Measurements from ENCODE around the gene NFYA. TPM values are rescaled to one million over a fixed set of nuclear protein-coding genes. Genes with fewer than 3 reads are reported as not detected.

NFYA gene
- total RNA-seq, 1 donor from 2014 or later = 27.8 TPM

GRCh38 chr6:41042226-41043055, 30.3 kb upstream of the NFYA start, which contains the start of gene TSPO2:
TSPO2 (plus strand) TSS chr6:41042467; CDS start chr6:41042986, 519 bp downstream.
- H3K79me2 ChIP-seq (ENCODE audit: insufficient read depth, low read length) = no peaks in the 10 kb centered on the region
- DNase-seq (ENCODE audit: low read depth) (no peak), FAIRE-seq (no peak)
- H3K27me3 ChIP-seq (ENCODE audit: insufficient read depth, low read length) = peaks cover 3% of the 10 kb centered on the region
- no peaks in the 10 kb centered on the region for H3K36me3 ChIP-seq (ENCODE audit: insufficient read depth, low read length)
- no peaks in the 10 kb centered on the region for H3K36me3 Mint-ChIP-seq (ENCODE audit: low read depth, unreplicated experiment)
- H3K4me2 ChIP-seq (ENCODE audit: low read length) = no peak within 1 kb of the TSS
- no peak within 1 kb of the TSS for H3K27ac ChIP-seq (ENCODE audit: low read depth, low read length)
- peaks cover 9% of the 10 kb centered on the region for H3K4me1 ChIP-seq (ENCODE audit: insufficient read depth, low read length)
- H3K9me3 ChIP-seq (ENCODE audit: insufficient read depth, low read depth, low read length) = no peaks in the 10 kb centered on the region
- H3K27ac Mint-ChIP-seq (ENCODE audit: unreplicated experiment) = no peak within 1 kb of the TSS
- H4K20me1 ChIP-seq (ENCODE audit: insufficient read depth, low read length) = no peaks in the 10 kb centered on the region
- peaks cover 3% of the 10 kb centered on the region for H3K9me3 Mint-ChIP-seq (ENCODE audit: unreplicated experiment)
- no peak within 1 kb of the TSS for H3K9ac ChIP-seq (ENCODE audit: low read length)
- H3K27me3 Mint-ChIP-seq (ENCODE audit: low read depth, unreplicated experiment) = peaks cover under 1% of the 10 kb centered on the region
- TF ChIP-seq EZH2 (IDR thresholded peaks at IDR 0.05; ENCODE audit: insufficient read depth, low read length) = no peak
- TF ChIP-seq CTCF (IDR thresholded peaks at IDR 0.05; ENCODE audit: insufficient read depth, low read depth, low read length) = no peak
- no peak within 1 kb of the TSS for H2AFZ ChIP-seq (ENCODE audit: low read depth, low read length)
- peaks cover 11% of the 10 kb centered on the region for H3K4me1 Mint-ChIP-seq (ENCODE audit: low read depth, unreplicated experiment)
- H3K4me3 ChIP-seq (ENCODE audit: insufficient read depth, low read depth, low read length) = no peak within 1 kb of the TSS
- H3K4me3 Mint-ChIP-seq (ENCODE audit: unreplicated experiment) = no peak within 1 kb of the TSS

GRCh38 chr6:41043151-41043550, 29.6 kb upstream of the NFYA start:
- peaks cover 11% of the 10 kb centered on the region for H3K4me1 Mint-ChIP-seq (ENCODE audit: low read depth, unreplicated experiment)
- no peak overlapping the region for H3K4me3 ChIP-seq (ENCODE audit: insufficient read depth, low read depth, low read length)
- H3K36me3 Mint-ChIP-seq (ENCODE audit: low read depth, unreplicated experiment) = no peaks in the 10 kb centered on the region
- no peak overlapping the region for H3K9ac ChIP-seq (ENCODE audit: low read length)
- no peak overlapping the region for H3K27ac ChIP-seq (ENCODE audit: low read depth, low read length)
- H3K79me2 ChIP-seq (ENCODE audit: insufficient read depth, low read length) = no peaks in the 10 kb centered on the region
- H3K9me3 Mint-ChIP-seq (ENCODE audit: unreplicated experiment) = peaks cover 3% of the 10 kb centered on the region
- no peak for FAIRE-seq
- peaks cover 6% of the 10 kb centered on the region for H3K27me3 Mint-ChIP-seq (ENCODE audit: low read depth, unreplicated experiment)
- H3K4me2 ChIP-seq (ENCODE audit: low read length) = no peak overlapping the region
- H3K36me3 ChIP-seq (ENCODE audit: insufficient read depth, low read length) = no peaks in the 10 kb centered on the region
- H3K27ac Mint-ChIP-seq (ENCODE audit: unreplicated experiment) = no peak overlapping the region
- no peaks in the 10 kb centered on the region for H4K20me1 ChIP-seq (ENCODE audit: insufficient read depth, low read length)
- no peak overlapping the region for H3K4me3 Mint-ChIP-seq (ENCODE audit: unreplicated experiment)
- no peak for TF ChIP-seq CTCF (IDR thresholded peaks at IDR 0.05; ENCODE audit: insufficient read depth, low read depth, low read length)
- TF ChIP-seq EZH2 (IDR thresholded peaks at IDR 0.05; ENCODE audit: insufficient read depth, low read length) = no peak
- no peaks in the 10 kb centered on the region for H3K9me3 ChIP-seq (ENCODE audit: insufficient read depth, low read depth, low read length)
- DNase-seq (ENCODE audit: low read depth) = no peak
- H3K4me1 ChIP-seq (ENCODE audit: insufficient read depth, low read length) = peaks cover 9% of the 10 kb centered on the region
- H3K27me3 ChIP-seq (ENCODE audit: insufficient read depth, low read length) = peaks cover 3% of the 10 kb centered on the region
- no peak overlapping the region for H2AFZ ChIP-seq (ENCODE audit: low read depth, low read length)

GRCh38 chr6:41045664-41046063, 27.1 kb upstream of the NFYA start:
- Histone ChIP-seq H4K20me1 (ENCODE audit: insufficient read depth, low read length) (no peaks in the 10 kb centered on the region), H3K9ac (ENCODE audit: low read length) (no peak overlapping the region), H3K4me1 (ENCODE audit: insufficient read depth, low read length) (peaks cover 3% of the 10 kb centered on the region), H3K79me2 (ENCODE audit: insufficient read depth, low read length) (no peaks in the 10 kb centered on the region), H3K4me3 (ENCODE audit: insufficient read depth, low read depth, low read length) (no peak overlapping the region), H2AFZ (ENCODE audit: low read depth, low read length) (no peak overlapping the region), H3K4me2 (ENCODE audit: low read length) (no peak overlapping the region), H3K27me3 (ENCODE audit: insufficient read depth, low read length) (no peaks in the 10 kb centered on the region), H3K27ac (ENCODE audit: low read depth, low read length) (no peak overlapping the region), H3K36me3 (ENCODE audit: insufficient read depth, low read length) (no peaks in the 10 kb centered on the region), H3K9me3 (ENCODE audit: insufficient read depth, low read depth, low read length) (no peaks in the 10 kb centered on the region)
- TF ChIP-seq EZH2 (IDR thresholded peaks at IDR 0.05; ENCODE audit: insufficient read depth, low read length) (no peak), CTCF (IDR thresholded peaks at IDR 0.05; ENCODE audit: insufficient read depth, low read depth, low read length) (no peak)
- Mint-ChIP-seq H3K27ac (ENCODE audit: unreplicated experiment) (no peak overlapping the region), H3K36me3 (ENCODE audit: low read depth, unreplicated experiment) (no peaks in the 10 kb centered on the region), H3K9me3 (ENCODE audit: unreplicated experiment) (peaks cover 3% of the 10 kb centered on the region), H3K4me3 (ENCODE audit: unreplicated experiment) (no peak overlapping the region), H3K27me3 (ENCODE audit: low read depth, unreplicated experiment) (peaks cover 6% of the 10 kb centered on the region), H3K4me1 (ENCODE audit: low read depth, unreplicated experiment) (peaks cover 15% of the 10 kb centered on the region)
- FAIRE-seq (no peak), DNase-seq (ENCODE audit: low read depth) (no peak)

Data from astrocyte (in vitro differentiated cells and primary cell).